CD4-positive, alpha-beta T cell treated with Interferon gamma for 1 hour (primary cell): ENCODE results near the gene C16orf87.
A peak's percentile ranks its signal among the peaks of the same experiment; 100 is the strongest.
"Not testable (repeated sequence)": the region's sequence is repeated elsewhere in the genome, so short reads cannot be mapped to it uniquely, and the experiment has no call there.

Experiments used
- DNase-seq: peaks from one replicate; pipeline ENCODE4 v3.0.0-alpha.2; 2020

C16orf87 gene, protein sequence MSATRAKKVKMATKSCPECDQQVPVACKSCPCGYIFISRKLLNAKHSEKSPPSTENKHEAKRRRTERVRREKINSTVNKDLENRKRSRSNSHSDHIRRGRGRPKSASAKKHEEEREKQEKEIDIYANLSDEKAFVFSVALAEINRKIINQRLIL

DNA sequence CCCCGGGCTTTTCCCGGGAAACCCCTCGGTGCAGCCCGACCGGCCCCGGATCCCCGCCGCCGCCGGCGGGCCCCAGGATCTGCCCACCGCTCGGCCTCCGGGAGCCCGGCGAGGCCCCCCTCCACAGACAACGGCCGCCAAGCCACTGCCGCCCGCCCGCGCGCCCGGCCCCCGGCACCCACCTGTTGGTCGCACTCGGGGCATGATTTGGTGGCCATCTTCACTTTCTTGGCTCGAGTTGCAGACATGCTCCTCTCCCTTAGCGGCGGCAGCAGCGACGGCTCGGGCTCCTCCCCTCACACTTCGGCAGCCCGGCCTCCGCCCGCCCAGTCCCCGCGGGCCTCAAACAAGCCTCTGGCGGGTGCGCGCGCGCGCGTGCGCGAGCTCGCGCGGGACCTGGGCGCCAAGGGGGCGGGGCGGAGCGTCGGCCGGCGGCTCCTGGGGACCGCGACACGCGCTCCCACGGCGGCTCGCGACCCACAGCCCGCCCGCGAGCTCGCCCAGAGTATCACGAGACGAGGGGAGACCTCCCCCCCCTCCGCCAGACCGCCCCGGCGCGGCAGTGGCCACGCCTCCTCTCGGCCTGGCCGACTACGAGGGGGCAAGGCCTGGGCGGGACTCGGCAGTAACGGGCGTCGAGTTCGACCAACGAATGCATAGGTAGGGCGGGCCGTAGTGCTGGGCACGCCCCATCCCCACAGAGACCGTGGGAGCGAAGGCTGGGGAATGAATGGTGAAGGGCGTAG lies at the start of gene C16orf87:
Gene C16orf87 (minus strand): TSS at position 279 of the 746 bp plus-strand sequence. CDS start 31 bp downstream, at position 248.
- peak; percentile 93 for DNase-seq

DNA sequence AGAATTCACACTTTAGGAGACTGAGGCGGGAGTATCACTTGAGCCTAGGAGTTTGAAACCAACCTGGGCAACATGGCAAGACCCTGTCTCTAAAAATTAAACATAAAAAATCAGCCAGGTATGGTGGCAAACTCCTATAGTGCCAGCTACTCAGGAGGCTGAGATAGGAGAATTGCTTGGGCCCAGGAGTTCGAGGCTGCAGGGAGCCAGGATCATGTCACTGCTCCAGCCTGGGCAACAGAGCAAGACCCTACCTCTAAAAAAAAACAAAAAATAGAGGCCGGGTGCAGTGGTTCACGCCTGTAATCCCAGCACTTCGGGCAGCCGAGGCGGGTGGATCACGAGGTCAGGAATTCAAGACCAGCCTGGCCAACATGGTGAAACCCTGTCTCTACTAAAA lies 44.3 kb upstream of the C16orf87 start:
- no peak for DNase-seq

GRCh38 chr16:46873201-46873600 lies 42.2 kb upstream of the C16orf87 start:
- DNase-seq = no peak

- no peak for DNase-seq
Observed at GRCh38 chr16:46871597-46871996, 40.6 kb upstream of the C16orf87 start.

DNA sequence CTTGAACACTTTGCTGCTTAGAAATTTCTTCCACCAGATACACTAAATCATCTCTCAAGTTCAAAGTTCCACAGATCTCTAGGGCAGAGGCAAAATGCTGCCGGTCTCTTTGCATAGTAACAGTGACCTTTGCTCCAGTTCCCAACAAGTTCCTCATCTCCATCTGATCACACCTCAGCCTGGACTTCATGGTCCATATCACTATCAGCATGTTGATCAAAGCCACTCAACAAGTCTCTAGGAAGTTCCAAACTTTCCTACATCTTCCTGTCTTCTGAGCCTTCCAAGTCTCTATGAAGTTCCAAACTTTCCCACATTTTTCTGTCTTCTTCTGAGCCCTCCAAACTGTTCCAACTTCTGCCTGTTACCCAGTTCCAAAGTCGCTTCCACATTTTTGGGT lies 37.9 kb upstream of the C16orf87 start:
- DNase-seq = not testable (repeated sequence)

- not testable (repeated sequence) for DNase-seq
Observed at GRCh38 chr16:46867486-46867885, 36.5 kb upstream of the C16orf87 start.

DNA sequence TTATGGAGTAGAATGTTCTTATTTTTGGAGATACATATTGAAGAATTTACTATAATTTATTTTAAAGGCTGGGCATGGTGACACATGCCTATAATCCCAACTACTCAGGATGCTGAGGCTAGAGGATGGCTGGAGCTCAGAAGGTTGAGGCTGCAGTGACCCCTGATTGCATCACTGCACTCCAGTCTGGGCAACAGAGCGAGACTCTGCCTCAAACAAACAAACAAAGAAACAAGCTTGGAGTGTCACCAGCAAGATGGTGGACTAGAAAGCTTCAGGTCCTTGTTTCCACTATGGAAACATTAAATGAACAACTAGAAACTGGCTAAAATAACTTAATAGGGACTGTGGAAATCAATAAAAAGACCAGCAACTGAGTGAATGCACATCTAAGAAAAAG lies 35.3 kb upstream of the C16orf87 start:
- no peak for DNase-seq

- no peak for DNase-seq
Observed at GRCh38 chr16:46862555-46863447, 31.8 kb upstream of the C16orf87 start.

- DNase-seq = peak; percentile 48
Observed at GRCh38 chr16:46859719-46860152, 28.8 kb upstream of the C16orf87 start.

GRCh38 chr16:46858151-46858550 lies 27.2 kb upstream of the C16orf87 start:
- no peak for DNase-seq

GRCh38 chr16:46857368-46857945 lies 26.5 kb upstream of the C16orf87 start:
- no peak for DNase-seq

GRCh38 chr16:46855389-46855788 lies 24.4 kb upstream of the C16orf87 start:
- no peak for DNase-seq

DNA sequence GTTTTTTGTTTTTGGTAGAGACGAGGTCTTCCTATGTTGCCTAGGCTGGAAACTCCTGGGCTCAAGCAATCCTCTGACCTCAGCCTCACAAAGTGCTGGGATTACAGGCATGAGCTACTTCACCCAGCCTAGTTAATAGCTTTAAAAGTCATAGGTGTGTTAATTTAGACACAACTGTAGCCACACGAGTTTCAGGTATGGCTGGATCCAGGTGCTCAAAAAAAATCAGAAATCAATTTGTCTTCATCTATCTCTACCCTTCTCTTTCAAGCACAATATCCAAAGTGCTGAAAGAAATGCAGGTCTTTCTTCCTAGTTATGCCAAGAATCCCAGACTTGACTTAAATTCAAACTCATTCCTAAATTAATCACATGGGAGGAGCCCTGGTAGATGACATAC lies 23.9 kb upstream of the C16orf87 start:
- no peak for DNase-seq

- DNase-seq = peak; percentile 60
Observed at GRCh38 chr16:46853713-46854443, 22.9 kb upstream of the C16orf87 start.

DNA sequence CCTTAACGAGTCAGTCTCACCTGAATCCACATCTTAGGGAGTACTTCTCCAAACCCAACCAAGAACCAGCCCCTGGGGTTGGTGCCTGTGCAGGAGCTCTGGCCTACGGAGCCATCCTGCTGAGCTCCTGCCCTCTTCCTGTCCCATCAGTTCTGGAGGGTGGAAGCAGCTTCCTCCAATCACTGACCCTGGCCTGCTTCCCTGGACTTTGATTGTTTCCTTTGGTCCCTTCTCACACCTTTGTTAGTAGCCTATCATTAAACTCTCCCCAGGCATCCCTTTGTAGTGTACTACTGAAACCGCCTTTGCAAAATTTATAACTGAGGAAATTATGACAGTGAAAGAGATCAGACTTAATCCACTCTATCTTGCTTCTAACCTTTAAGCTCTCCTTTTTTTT lies 21.1 kb upstream of the C16orf87 start:
- DNase-seq = no peak

- DNase-seq = no peak
Observed at GRCh38 chr16:46850619-46851555, 19.9 kb upstream of the C16orf87 start.

GRCh38 chr16:46848768-46849764 lies 18.1 kb upstream of the C16orf87 start:
- DNase-seq = no peak

DNA sequence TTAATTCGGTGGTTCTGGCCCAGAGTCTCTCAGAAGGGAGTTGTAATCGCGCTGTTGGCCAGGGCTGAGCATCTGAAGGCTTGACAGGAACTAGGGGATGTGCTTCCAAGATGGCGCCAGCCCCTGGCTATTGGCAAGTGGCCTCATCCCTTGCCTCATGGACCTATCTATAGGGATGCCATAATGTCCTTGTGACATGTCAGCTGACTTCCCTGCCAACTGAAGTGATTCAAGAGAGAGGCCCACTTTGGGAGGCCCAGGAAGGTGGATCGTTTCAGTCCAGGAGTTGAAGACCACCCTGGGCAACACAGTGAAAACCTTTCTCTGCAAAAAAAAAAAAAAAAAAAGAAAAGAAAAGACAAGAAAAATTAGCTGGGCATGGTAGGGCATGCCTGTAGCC lies 15.0 kb upstream of the C16orf87 start:
- no peak for DNase-seq

- no peak for DNase-seq
Observed at GRCh38 chr16:46844771-46845170, 13.8 kb upstream of the C16orf87 start.
